ENCODE results near the gene ENOSF1. TPM values are rescaled to one million over a fixed set of nuclear protein-coding genes. Genes with fewer than 3 reads are reported as not detected.

Gene ENOSF1
- total and polyA plus RNA-seq, 10 of the 15 experiments (the other 5 are each of a cell fraction or from before 2014, with no cell fraction given): 12.5 to 43.3 (median 29.5) TPM

DNA sequence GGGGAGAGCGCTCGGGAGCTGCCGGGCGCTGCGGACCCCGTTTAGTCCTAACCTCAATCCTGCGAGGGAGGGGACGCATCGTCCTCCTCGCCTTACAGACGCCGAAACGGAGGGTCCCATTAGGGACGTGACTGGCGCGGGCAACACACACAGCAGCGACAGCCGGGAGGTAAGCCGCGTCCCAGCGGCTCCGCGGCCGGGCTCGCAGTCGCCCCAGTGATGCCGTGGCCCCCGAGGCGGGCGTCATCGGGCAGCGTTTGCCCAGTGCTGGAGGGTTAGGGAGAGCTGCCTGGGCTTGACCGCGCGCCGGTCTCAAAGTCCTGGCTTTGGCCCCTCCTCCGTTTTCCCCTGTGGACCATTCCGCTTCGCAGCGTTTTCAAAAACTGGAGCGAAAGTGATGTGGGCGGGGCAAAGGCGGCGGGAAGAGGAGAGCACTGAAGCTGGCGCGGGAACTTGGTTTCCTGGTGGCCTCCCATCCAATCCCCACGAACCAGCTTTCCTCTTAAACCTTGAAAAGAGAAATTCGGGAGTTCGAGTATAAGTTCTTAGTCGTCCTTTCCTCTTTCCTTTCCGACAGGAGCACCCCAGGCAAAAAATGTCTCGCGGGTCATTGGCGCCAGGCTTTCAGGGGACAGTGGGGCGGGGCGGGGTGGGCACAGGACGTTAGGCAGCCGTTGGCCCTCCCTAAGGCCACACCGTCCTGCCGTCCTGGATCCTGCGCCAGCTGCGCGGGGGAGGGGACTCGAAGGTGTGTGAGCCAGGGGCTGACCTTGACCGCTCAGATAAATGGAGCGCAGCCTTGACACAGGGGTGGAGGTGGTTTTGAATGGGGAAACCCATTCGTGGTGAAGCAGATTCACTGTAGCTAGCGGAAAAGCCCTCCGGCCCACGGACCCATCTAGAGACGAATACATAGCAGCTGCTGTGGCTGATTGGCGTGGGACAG lies 54.2 kb downstream of the ENOSF1 start (continued):
- no peak for TF ChIP-seq REST (IDR thresholded peaks at IDR 0.05; ENCODE audit: low read depth, low read length)
- peak; percentile 71; the same call in 1 of the 2 replicates for TF ChIP-seq PAX5 (IDR thresholded peaks at IDR 0.05; ENCODE audit: borderline replicate concordance, low read depth, low read length)
- peak; percentile 92 for TF ChIP-seq NKRF (conservative IDR thresholded peaks at IDR 0.05)
- peak; percentile 91; the same call in 1 of the 2 replicates for TF ChIP-seq SIN3A (IDR thresholded peaks at IDR 0.05; ENCODE audit: low read depth, low read length)
- TF ChIP-seq ZSCAN29 (IDR thresholded peaks at IDR 0.05): no peak
- 0 out of 2 replicates have a peak, but pooled peaks have one; percentile 29 for TF ChIP-seq HDGF (IDR thresholded peaks at IDR 0.05)
- TF ChIP-seq, protein P1, sequence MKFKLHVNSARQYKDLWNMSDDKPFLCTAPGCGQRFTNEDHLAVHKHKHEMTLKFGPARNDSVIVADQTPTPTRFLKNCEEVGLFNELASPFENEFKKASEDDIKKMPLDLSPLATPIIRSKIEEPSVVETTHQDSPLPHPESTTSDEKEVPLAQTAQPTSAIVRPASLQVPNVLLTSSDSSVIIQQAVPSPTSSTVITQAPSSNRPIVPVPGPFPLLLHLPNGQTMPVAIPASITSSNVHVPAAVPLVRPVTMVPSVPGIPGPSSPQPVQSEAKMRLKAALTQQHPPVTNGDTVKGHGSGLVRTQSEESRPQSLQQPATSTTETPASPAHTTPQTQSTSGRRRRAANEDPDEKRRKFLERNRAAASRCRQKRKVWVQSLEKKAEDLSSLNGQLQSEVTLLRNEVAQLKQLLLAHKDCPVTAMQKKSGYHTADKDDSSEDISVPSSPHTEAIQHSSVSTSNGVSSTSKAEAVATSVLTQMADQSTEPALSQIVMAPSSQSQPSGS (IDR thresholded peaks at IDR 0.05; ENCODE audit: low read length): no peak
- no peak for TF ChIP-seq FOXM1 (IDR thresholded peaks at IDR 0.05; ENCODE audit: low read depth, low read length)
- TF ChIP-seq, protein P2, sequence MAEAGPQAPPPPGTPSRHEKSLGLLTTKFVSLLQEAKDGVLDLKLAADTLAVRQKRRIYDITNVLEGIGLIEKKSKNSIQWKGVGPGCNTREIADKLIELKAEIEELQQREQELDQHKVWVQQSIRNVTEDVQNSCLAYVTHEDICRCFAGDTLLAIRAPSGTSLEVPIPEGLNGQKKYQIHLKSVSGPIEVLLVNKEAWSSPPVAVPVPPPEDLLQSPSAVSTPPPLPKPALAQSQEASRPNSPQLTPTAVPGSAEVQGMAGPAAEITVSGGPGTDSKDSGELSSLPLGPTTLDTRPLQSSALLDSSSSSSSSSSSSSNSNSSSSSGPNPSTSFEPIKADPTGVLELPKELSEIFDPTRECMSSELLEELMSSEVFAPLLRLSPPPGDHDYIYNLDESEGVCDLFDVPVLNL (IDR thresholded peaks at IDR 0.05; ENCODE audit: low read depth, low read length): peak; percentile 82
- TF ChIP-seq SP1 (IDR thresholded peaks at IDR 0.05; ENCODE audit: low read depth, low read length): peak; percentile 17
- TF ChIP-seq BHLHE40 (IDR thresholded peaks at IDR 0.05; ENCODE audit: borderline replicate concordance in 1 of 2, low read depth in 2 of 2, low read length in 1 of 2): peak; percentile 55 to 88; a peak in 3 of 4 replicates
- peak; percentile 62 for TF ChIP-seq BACH1 (IDR thresholded peaks at IDR 0.05; ENCODE audit: borderline replicate concordance)
- TF ChIP-seq MLLT1 (IDR thresholded peaks at IDR 0.05): no peak
- TF ChIP-seq USF1 (IDR thresholded peaks at IDR 0.05; ENCODE audit: borderline replicate concordance, extremely low read length, insufficient read depth, low read depth, low read length): no peak
- TF ChIP-seq ESRRA (IDR thresholded peaks at IDR 0.05; ENCODE audit: low read length): 0 out of 2 replicates have a peak, but pooled peaks have one; percentile 34

Data from GM12878 (cell line).